ENCODE measurements around the gene MCAT.

The MCAT gene

GRCh38 chr22:43142880-43143562 is at the start of gene MCAT:
TSS of gene MCAT (minus strand) at chr22:43143398. CDS start at chr22:43143348, 50 bp downstream.
- peak; percentile 82 for DNase-seq

- no peak for DNase-seq
These were observed 48.6 kb upstream of the MCAT start for GRCh38 chr22:43191831-43192230.

- DNase-seq, result no peak
These were observed 45.8 kb upstream of the MCAT start for GRCh38 chr22:43188829-43189545.

GRCh38 chr22:43187171-43188099 is 44.2 kb upstream of the MCAT start:
- DNase-seq, result peak; percentile 97

- DNase-seq, result peak; percentile 62
These were observed 43.3 kb upstream of the MCAT start, which contains the start of gene TTLL12 for GRCh38 chr22:43186272-43187170. TSS of gene TTLL12 (minus strand) at chr22:43187134. CDS start at chr22:43187069, 65 bp downstream.

- DNase-seq, result no peak
These were observed 42.7 kb upstream of the MCAT start for GRCh38 chr22:43185860-43186261.

- DNase-seq, result no peak
These were observed 40.5 kb upstream of the MCAT start for GRCh38 chr22:43183496-43184277.

GRCh38 chr22:43182726-43183125 is 39.5 kb upstream of the MCAT start:
- DNase-seq, result no peak

- DNase-seq, result no peak
These were observed 38.9 kb upstream of the MCAT start for GRCh38 chr22:43182118-43182517.

- DNase-seq, result no peak
These were observed 38.3 kb upstream of the MCAT start for GRCh38 chr22:43181321-43182076.

- no peak for DNase-seq
These were observed 37.5 kb upstream of the MCAT start for GRCh38 chr22:43180670-43181069.

- no peak for DNase-seq
These were observed 36.7 kb upstream of the MCAT start for GRCh38 chr22:43179911-43180195.

- no peak for DNase-seq
These were observed 36.1 kb upstream of the MCAT start for GRCh38 chr22:43179146-43179910.

- DNase-seq, result no peak
These were observed 34.3 kb upstream of the MCAT start for GRCh38 chr22:43177479-43177878.

GRCh38 chr22:43176090-43176489 is 32.9 kb upstream of the MCAT start:
- no peak for DNase-seq

GRCh38 chr22:43174941-43175531 is 31.8 kb upstream of the MCAT start:
- no peak for DNase-seq

GRCh38 chr22:43173976-43174720 is 30.9 kb upstream of the MCAT start:
- DNase-seq, result no peak

- no peak for DNase-seq
These were observed 30.4 kb upstream of the MCAT start for GRCh38 chr22:43173566-43173965.

GRCh38 chr22:43172191-43172590 is 29.0 kb upstream of the MCAT start:
- no peak for DNase-seq
